GM12878 (cell line): ENCODE measurements around the gene NLGN4X. TPM values are rescaled to one million over a fixed set of nuclear protein-coding genes. Genes with fewer than 3 reads are reported as not detected.

Experiments used
- ATAC-seq: fragments of 200-7000 bp; cut with Tn5 transposase; 3 replicates; pipeline ENCODE4 v1.9.1; 2020; ENCODE audit warnings: mild to moderate bottlenecking, moderate library complexity
- BruUV-seq: library from RNA; stranded (reverse); fragments of 400-500 nt; replicated peaks from 2 replicates; lab custom pipeline; 2021; lab: Mats Ljungman, UMichigan
- CTCF ChIA-PET: fragments of 300-600 bp; sonication (Branson Sonifier 250); formaldehyde crosslinking; extraction: SDS; loops from one replicate; lab custom pipeline; 2021; ENCODE audit warnings: inconsistent platforms; lab: Yijun Ruan, JAX
- POLR2A ChIA-PET: fragments of 350-600 bp; formaldehyde crosslinking; extraction: SDS; loops from one replicate; lab custom pipeline; 2021; ENCODE audit warnings: inconsistent platforms; lab: Charles Lee
- RAD21 ChIA-PET: fragments of 300-600 bp; sonication (Branson Sonifier 250); formaldehyde crosslinking; loops from one replicate; lab custom pipeline; 2023; ENCODE audit warnings: antibody characterized with exemption; ENCODE audit not compliant: unreplicated experiment; lab: Charles Lee
- SMC1A ChIA-PET: fragments of 300-600 bp; sonication (Branson Sonifier 250); formaldehyde crosslinking; loops from one replicate; lab custom pipeline; 2023; ENCODE audit not compliant: unreplicated experiment, uncharacterized antibody; lab: Charles Lee
- DNase-seq: peaks from one replicate; pipeline ENCODE4 v3.0.0-alpha.2; 2011; ENCODE audit warnings: low read depth, low spot score
- FAIRE-seq: peaks from 3 replicates; lab custom pipeline; 2011; peaks lifted over from hg19 to GRCh38; lab: Jason Lieb, UNC
- H2AFZ ChIP-seq: 2 replicates; pipeline ENCODE4 v1.6.0; 2011; ENCODE audit warnings: low read depth, low read length, control low read depth; ENCODE audit not compliant: control insufficient read depth
- H3K27ac ChIP-seq: 2 replicates; pipeline ENCODE4 v1.5.1; 2011; ENCODE audit warnings: control low read depth; ENCODE audit not compliant: control insufficient read depth, insufficient read depth
- H3K27me3 ChIP-seq, 2 experiments: replicated peaks in 1 of 2; 2 replicates each; pipeline versions ENCODE4 v1.6.0 to v1.6.1; 2011; ENCODE audit warnings: low read length in 1 of 2; ENCODE audit not compliant: control insufficient read depth in 2 of 2, insufficient read depth in 2 of 2
- H3K36me3 ChIP-seq, 2 experiments: 2 replicates each; pipeline ENCODE4 v1.5.1; 2011; ENCODE audit warnings: low read length in 1 of 2; ENCODE audit not compliant: control insufficient read depth in 2 of 2, insufficient read depth in 2 of 2
- H3K4me1 ChIP-seq: 2 replicates; pipeline ENCODE4 v1.6.1; 2011; ENCODE audit warnings: mild to moderate bottlenecking, low read length, moderate library complexity, mixed read lengths; ENCODE audit not compliant: control insufficient read depth, insufficient read depth
- H3K4me2 ChIP-seq: 2 replicates; pipeline ENCODE4 v1.6.0; 2011; ENCODE audit warnings: control low read depth; ENCODE audit not compliant: control insufficient read depth, insufficient read depth
- H3K4me3 ChIP-seq: fragments of 200-600 bp; sonication (generic); 2 replicates; pipeline ENCODE4 v1.5.1; 2016
- H3K79me2 ChIP-seq: 2 replicates; pipeline ENCODE4 v1.6.0; 2011; ENCODE audit warnings: low read length; ENCODE audit not compliant: control insufficient read depth, insufficient read depth
- H3K9ac ChIP-seq: 2 replicates; pipeline ENCODE4 v1.8.0; 2011; ENCODE audit warnings: low read length, control low read depth, mixed read lengths; ENCODE audit not compliant: control insufficient read depth, insufficient read depth
- H3K9me3 ChIP-seq: replicated peaks from 3 replicates; pipeline ENCODE4 v1.5.1; 2011; ENCODE audit warnings: mild to moderate bottlenecking, low read length; ENCODE audit not compliant: control insufficient read depth, insufficient read depth
- H4K20me1 ChIP-seq: 2 replicates; pipeline ENCODE4 v1.6.0; 2011; ENCODE audit not compliant: control insufficient read depth, insufficient read depth
- CTCF ChIP-seq, 3 experiments: IDR thresholded peaks in 2 of 3; conservative IDR thresholded peaks in 1 of 3; 2 replicates each; pipeline ENCODE4 v1.5.1; 2011; ENCODE audit warnings: low read depth in 3 of 3, low read length in 3 of 3, mild to moderate bottlenecking in 3 of 3, control low read depth in 2 of 3, moderate library complexity in 2 of 3, inconsistent platforms in 1 of 3, mixed read lengths in 1 of 3; ENCODE audit not compliant: control insufficient read depth in 2 of 3, insufficient read depth in 1 of 3; ENCODE audit errors: extremely low read depth in 1 of 3
- PAX8 ChIP-seq: fragments of 450-650 bp; IDR thresholded peaks from 2 replicates; pipeline ENCODE4 v1.6.1; 2017; ENCODE audit warnings: mild to moderate bottlenecking, moderate library complexity
- RAD21 ChIP-seq: IDR thresholded peaks from 2 replicates; pipeline ENCODE4 v1.6.1; 2011; ENCODE audit warnings: mild to moderate bottlenecking, low read depth, low read length, moderate library complexity; ENCODE audit not compliant: insufficient read depth
- SMC3 ChIP-seq: IDR thresholded peaks from 2 replicates; pipeline ENCODE4 v1.6.1; 2011; ENCODE audit warnings: low read length, improper control_type of control experiment, borderline replicate concordance
- YY1 ChIP-seq: IDR thresholded peaks from 2 replicates; pipeline ENCODE4 v1.6.1; 2011; ENCODE audit warnings: low read depth, mild to moderate bottlenecking, low read length
- ZNF384 ChIP-seq: IDR thresholded peaks from 2 replicates; pipeline ENCODE4 v1.6.1; 2012; ENCODE audit warnings: low read depth, mild to moderate bottlenecking, low read length, improper control_type of control experiment, borderline replicate concordance
- WGBS: methylation state at CpG from one replicate; pipeline ENCODE4 v1.1.6; 2016; ENCODE audit warnings: low lambda C conversion rate; ENCODE audit not compliant: insufficient replicate concordance, insufficient coverage; ENCODE audit errors: missing lambda C conversion rate; 5-methylcytosine and 5-hydroxymethylcytosine counted together
- in situ Hi-C: fragments of 300-500 bp; cut with MboI; formaldehyde crosslinking; loops from 9 replicates; pipeline ENCODE4 v1.14.3; 2018; ENCODE audit warnings: mixed read lengths
- intact Hi-C: fragments of 100-400 bp; cut with micrococcal nuclease; formaldehyde crosslinking; loops from one replicate; pipeline ENCODE4 v1.14.2; 2022; ENCODE audit not compliant: unreplicated experiment
- polyA plus RNA-seq, 11 experiments: library from polyadenylated mRNA; depleted of rRNA in 4 of 11; unstranded in 6 of 11; stranded (reverse) in 5 of 11; fragments of >200 nt; fragmentation: Nextera tagmentation in 4 of 11; fragmentation: Illumina TruSeq in 1 of 11; extraction: Ambion mirVana in 4 of 11; extraction: Trizol in 1 of 11; gene quantifications; 1 replicate in 1 of 11; 2 replicates in 10 of 11; pipeline versions ENCODE4 v1.2.1 to v1.2.3, GENCODE V29; 2011 to 2016; ENCODE audit warnings: inconsistent platforms in 2 of 11, missing spikeins in 2 of 11, low read depth in 1 of 11
- total RNA-seq, 4 experiments: library from RNA; depleted of rRNA in 3 of 4; stranded (reverse); fragments of >200 nt in 3 of 4; fragmentation: Illumina TruSeq in 1 of 4; extraction: Trizol in 1 of 4; gene quantifications; 2 replicates each; pipeline versions ENCODE4 v1.2.1 to v1.2.3, GENCODE V29; 2013 to 2021

Gene NLGN4X
- total and polyA plus RNA-seq, 10 of the 15 experiments (the other 5 are each of a cell fraction or from before 2014, with no cell fraction given), result 0.02 to 1.5 (median 0.09) TPM; not detected in 2

GRCh38 chrX:6021316-6022091 is 207.2 kb downstream of the NLGN4X start:
- H2AFZ ChIP-seq, result no peak overlapping the region
- H3K27me3 ChIP-seq, result no peaks in the 10 kb centered on the region
- FAIRE-seq (no peak), DNase-seq (no peak), ATAC-seq (peak; percentile 69)
- RAD21 ChIA-PET, result interaction anchor here (1.2 kb wide), 1 partner anchor 207 kb away, joined by 3 read pairs; the partner anchor contains the start of gene NLGN4X
- no TSS peak for BruUV-seq
- SMC1A ChIA-PET, result interaction anchor here (1.3 to 1.7 kb wide), 2 partner anchors 341 to 844 kb away, joined by 3 to 5 read pairs; no protein-coding TSS in a partner anchor
- CTCF ChIA-PET, result interaction anchor here (1.0 kb wide), 2 partner anchors 242 to 343 kb away, joined by 3 read pairs; no protein-coding TSS in a partner anchor
- intact Hi-C loops, result loop anchor here (1.0 to 2.0 kb wide), 3 partner anchors 1068 to 1905 kb away; partner anchors contain the start of gene PNPLA4
- H3K9me3 ChIP-seq, result no peaks in the 10 kb centered on the region
- no peak overlapping the region for H3K27ac ChIP-seq
- TF ChIP-seq SMC3 (peak; percentile 76; the same call in 1 of the 2 replicates), PAX8 (no peak), CTCF (IDR thresholded peaks at IDR 0.05 in 2 of 3, conservative IDR thresholded peaks at IDR 0.05 in 1 of 3; ENCODE audit: control insufficient read depth in 2 of 3, extremely low read depth in 1 of 3, insufficient read depth in 1 of 3, low read depth in 3 of 3, low read length in 3 of 3) (peak; percentile 69 to 79 (median 79)), RAD21 (peak; percentile 95), ZNF384 (peak; percentile 23; the same call in 1 of the 2 replicates), YY1 (0 out of 2 replicates have a peak, but pooled peaks have one; percentile 14)
- H3K36me3 ChIP-seq, result no peaks in the 10 kb centered on the region
- H3K9ac ChIP-seq, result no peak overlapping the region
- no peaks in the 10 kb centered on the region for H3K4me1 ChIP-seq
- H3K4me3 ChIP-seq, result no peak overlapping the region
- POLR2A ChIA-PET, result no interaction called here
- no peak overlapping the region for H3K4me2 ChIP-seq
- in situ Hi-C loops, result loop anchor here (5.0 kb wide), 1 partner anchor 1906 kb away; the partner anchor contains the start of gene PNPLA4
- H4K20me1 ChIP-seq, result no peaks in the 10 kb centered on the region
- no peaks in the 10 kb centered on the region for H3K79me2 ChIP-seq
- 0% methylated on average over 4 of the region's 4 CpGs for WGBS
